ENCODE results near the gene ME3.

The ME3 gene

DNA sequence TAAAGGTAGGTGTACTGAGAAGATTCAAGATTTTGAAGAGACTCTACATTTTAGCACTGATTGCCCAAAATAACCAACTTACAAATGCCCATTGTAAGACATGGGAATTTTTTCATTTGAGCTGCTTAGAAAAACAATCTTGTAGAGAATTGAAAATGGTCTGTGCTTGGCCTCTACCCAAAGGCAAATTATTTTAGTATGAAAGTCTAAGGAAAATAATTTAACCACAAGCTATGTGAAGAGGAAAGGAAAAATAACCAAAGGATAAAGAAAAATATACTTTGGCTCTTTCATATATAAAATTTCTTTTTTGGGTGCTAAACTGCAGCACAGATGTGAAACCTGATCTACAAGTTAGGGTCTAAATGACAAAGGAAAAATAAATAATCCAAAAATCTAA, 54.9 kb downstream of the ME3 start:
- DNase-seq = no peak

GRCh38 chr11:86615487-86615886, 56.9 kb downstream of the ME3 start:
- DNase-seq = no peak

GRCh38 chr11:86610559-86611341, 61.7 kb downstream of the ME3 start:
- no peak for DNase-seq

- DNase-seq = no peak
Measured at GRCh38 chr11:86608251-86608799, 64.1 kb downstream of the ME3 start.

DNA sequence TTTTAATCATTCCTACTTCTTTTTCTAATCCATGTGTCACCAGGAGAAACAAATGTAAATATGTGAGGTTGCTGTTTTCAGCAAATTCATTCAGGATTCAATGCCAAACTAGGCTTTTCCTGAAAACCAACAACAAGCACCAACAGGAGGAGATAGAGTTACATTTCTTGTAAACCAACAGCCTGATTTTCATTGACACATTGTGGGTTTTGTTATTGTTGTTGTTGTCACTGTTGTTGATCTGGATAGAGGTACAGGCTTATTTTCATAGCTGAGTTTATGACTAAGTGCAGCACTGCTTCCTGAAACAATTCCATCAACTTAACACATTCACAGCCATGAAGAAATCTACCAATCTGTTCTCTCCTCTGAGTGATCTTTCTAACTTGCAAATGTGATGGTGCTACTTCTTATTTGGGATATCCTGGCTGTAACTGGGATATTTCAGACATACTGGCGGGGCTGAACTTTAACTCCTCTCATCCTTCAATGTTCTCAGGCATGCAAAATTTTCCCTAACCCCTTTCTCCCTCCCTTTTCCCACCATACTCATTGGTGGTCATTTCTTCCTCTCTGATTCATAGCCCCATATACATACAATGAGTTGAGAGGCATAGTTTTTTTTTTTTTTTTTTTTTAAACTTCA, 65.5 kb downstream of the ME3 start:
- no peak for DNase-seq

GRCh38 chr11:86606270-86606835, 66.1 kb downstream of the ME3 start:
- DNase-seq = no peak

DNA sequence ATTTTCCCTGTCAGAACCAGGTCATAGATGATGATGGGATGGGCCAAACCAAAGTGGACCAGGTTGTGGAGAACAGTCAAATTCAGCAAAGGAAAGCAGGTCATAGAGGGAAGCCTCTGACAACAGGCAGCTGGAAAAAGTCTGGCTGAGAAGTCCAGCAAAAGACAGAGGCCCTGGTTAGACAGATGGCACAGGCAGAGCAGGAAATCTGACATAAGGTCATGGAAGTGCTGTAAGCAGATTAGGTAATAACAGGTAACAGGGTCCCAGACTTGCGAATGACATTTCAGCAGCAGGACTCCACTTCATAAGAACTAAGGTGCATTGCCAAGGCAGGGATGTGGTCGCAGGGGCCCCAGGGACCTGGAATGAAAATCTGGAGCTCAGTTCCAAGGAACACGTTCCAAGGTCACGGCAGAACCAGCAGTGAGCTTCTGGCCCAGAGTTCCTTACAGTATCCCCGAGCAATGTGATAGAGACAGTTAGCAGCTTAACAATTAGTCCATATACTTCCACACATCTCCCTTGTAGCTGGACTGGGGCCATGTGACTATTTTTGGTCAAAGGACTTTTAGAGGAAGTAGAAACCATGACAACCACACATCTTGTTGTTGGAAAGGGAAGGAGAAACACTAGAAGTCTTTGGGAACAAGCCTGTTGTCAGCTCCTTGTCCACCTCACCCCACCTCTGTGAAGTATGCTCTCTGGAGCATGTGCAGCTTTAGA, 75.4 kb downstream of the ME3 start:
- no peak for DNase-seq

DNA sequence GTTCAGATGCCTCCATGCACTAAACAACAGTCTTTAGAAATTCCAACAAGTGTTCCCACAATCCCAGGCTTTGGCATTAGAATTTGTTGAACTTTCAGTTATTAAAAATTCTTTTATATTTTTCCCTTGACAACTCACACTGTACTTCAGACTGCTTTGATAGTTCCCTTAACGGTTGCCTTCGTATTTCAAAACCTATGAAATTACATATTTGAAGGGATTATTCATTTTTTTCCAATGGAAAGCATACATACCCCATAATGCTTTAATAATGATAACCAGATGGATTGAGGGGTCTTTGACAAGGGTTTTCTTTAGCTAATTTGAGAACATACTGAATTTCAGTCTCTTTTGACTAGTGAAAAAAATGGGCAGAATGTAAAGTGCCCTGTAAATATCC, 76.5 kb downstream of the ME3 start:
- no peak for DNase-seq

- no peak for DNase-seq
Measured at GRCh38 chr11:86595451-86595850, 77.0 kb downstream of the ME3 start.

GRCh38 chr11:86594746-86595145, 77.7 kb downstream of the ME3 start:
- no peak for DNase-seq

- no peak for DNase-seq
Measured at GRCh38 chr11:86593833-86594232, 78.6 kb downstream of the ME3 start.

DNA sequence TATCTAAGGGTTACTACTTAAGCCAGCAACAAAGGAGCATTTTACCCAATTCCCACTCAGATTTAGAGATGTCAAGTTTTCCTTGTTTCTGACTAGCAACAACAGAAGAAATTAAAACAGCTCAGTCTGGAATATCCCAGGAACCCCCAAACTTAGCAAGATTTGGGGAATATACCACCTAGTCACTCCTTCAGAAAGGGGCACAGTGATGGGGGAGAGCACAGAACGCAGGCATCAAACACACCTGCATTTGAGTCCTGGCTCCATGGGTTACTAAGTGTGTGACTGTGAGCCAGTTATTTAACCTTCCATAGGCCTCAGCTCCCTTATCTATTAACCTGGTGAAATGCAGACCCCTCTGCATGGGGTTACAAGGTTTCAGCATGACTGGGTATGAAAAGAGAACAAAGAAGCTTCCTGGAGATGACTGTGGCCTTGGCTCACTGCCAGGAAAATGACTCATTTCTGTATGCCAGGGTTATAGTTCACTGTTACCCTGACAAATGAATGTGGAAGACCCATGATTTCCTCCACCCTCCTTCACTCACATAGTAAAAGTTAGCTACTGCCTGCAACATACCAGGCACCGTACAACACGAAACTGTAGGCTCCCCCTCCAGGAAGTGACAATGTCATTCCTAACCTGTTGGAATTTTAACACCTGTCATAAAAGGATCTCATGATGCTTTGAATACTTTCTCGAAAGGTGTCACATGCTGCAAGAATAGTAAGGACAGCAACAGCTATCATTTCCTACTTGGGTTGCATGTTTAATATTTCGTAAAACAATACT, 79.6 kb downstream of the ME3 start:
- DNase-seq = peak; percentile 93

DNA sequence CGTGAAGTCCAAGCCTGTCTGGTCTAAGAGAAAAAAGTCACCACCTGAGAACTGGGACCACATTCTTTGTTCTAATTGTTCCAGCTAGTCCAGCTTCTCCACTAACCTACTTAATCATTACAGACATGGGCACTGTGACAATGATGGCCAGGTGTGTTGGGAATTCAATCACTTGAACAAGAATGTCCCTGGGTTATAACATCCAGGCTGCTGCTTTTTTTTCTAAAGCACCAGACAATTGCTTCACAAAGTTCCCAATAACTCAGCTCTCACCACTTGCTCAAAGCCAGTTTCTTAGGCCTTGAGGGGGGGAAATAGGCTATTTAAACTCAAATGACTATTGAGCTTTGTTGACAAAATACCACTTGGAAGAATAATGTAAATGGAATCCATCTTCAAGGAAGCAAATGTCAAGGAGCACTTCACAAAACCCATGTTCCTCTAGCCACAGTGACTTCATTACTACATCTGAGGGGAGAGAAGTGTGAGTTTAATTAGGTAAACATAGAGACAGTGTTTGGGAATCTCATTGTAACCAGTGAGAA, 80.3 kb downstream of the ME3 start:
- DNase-seq = peak; percentile 55

DNA sequence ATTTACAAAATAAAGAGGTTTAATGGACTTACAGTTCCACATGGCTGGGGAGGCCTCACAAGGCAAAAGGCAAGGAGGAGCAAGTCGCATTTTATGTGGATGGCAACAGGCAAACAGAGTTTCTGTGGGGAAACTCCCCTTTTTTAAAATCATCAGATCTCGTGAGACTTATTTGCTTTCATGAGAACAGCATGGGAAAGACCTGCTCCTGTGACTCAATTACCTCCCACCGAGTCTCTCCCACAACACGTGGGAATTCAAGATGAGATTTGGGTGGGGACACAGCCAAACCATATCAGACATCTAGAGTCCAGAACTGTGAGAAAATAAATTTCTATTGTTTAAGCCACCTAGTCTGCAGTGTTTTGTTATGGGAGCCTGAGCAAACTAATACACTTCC, 80.8 kb downstream of the ME3 start:
- no peak for DNase-seq

DNA sequence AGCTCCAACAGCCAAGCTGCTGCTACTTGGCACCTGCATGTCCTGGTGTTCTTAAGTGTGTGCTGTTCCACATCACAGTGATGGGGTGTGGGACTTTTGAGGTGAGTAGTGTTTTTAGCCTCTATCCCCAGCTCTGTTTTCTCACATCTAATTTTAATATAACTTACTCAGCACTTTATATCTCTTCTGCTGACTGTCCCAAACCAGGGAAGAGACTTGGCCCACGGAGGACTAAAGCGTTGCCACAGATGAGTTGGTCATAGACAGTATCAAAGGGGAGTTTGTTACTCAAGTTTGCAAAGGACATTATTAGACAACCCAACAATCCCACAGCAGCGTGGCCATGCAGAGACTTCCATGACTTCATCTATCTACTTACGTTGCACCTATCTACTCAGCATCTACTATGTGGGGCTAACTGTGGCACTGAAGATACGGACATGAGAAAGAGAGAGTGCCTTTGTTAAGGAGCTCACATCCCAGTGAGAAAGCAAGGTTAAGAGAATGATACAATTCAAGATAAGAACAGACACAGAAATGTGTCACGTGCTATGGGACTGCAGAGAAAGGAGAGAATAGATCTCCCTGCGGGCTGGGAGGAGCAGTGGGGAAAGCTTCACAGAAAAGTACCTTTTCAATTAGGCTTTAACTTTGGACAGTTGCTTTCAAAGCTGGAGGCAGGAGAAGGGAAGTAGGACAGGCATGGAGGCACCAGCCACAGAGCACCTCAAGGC, 82.4 kb downstream of the ME3 start:
- no peak for DNase-seq

- no peak for DNase-seq
Measured at GRCh38 chr11:86589204-86589603, 83.2 kb downstream of the ME3 start.

GRCh38 chr11:86588566-86589090, 83.8 kb downstream of the ME3 start:
- DNase-seq = peak; percentile 91

DNA sequence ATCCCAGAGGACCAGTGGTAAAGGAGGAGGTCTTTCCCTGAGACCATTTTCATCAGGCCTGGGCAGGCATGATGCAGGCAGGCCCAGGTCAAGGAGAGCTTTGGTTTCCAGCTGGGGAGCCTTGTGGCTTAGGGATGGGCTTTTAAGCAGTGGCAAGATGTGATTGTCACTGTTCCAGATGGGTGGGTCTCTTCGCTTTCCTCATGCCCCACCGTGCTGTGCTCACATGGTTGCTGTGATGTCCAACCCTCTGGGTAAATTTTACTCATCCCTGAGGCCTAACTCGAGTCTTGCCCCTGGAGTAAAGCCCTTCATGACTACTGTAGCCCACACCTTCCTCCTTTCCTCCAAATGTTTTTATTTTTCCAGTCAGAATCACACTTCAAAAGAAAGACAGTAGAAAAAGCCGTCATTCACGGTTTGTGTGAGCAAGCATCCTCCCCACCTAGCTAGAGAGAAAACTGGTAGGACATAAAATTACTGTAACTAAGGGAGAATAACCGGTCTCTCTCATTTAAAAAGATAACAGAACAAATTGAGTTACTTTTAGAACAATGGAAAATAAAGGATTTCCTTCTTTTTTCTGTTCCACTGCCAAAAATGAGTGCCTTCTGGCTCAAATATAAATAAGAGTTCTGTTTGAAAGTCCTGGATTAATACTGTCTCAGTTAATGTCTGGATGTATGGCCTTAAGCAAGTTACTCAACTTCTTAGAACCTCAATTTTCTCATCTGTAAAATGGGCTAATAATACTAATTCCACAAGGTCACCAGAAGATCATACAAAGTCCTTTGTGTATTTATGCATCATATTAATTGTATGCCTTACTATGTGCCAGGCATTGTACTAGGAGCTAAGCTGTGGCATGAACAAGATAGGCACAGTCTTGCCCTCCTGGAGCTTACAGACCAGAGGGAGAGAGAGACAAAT, 84.9 kb downstream of the ME3 start:
- no peak for DNase-seq

DNA sequence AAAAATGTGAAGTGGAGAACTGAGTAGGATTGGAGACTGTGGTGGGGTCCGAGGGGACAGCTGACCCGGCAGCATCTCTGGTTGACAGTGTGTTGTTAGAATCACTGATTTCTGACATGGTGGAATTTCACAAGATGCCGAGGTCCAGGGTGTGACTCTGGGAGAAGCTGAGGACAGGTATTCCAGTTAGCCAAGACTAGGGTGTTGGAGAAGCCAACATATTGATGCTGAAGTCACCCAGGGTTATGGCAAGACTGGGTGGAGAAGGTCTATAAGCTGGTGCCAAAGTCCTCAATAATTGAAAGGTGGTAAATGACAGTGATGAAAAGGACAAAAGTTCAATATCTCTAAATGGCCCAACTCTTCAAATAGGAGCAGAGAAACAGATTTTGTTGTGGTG, 86.1 kb downstream of the ME3 start:
- DNase-seq = no peak

DNA sequence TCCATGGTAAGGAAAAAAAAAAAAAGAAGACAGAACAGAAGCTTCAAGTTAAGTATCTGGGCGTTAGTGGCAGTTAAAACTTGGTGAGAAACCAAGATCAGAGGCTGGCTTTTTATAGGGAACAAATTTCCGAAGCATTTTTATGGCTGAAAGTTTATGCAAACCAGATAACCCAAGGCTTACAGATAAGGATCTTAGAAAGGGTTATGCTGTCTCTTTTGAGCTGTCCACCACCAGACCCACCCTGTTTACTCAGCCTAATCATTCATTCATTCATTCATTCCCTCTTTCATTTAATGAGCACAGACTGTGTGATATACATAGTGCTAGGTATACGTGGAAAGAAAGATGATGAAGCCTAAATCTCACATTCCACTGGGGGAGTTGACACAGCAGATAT, 89.5 kb downstream of the ME3 start:
- no peak for DNase-seq

Data from DMS153 (cell line).